HG03442 (cell line): Measurements from ENCODE around the gene IGHMBP2.

Experiments
- ATAC-seq: cut with Tn5 transposase; IDR thresholded peaks from one replicate; pipeline ENCODE4 v1.9.1; 2021; ENCODE audit warnings: mild to moderate bottlenecking, moderate library complexity; ENCODE audit not compliant: unreplicated experiment

IGHMBP2 gene

DNA sequence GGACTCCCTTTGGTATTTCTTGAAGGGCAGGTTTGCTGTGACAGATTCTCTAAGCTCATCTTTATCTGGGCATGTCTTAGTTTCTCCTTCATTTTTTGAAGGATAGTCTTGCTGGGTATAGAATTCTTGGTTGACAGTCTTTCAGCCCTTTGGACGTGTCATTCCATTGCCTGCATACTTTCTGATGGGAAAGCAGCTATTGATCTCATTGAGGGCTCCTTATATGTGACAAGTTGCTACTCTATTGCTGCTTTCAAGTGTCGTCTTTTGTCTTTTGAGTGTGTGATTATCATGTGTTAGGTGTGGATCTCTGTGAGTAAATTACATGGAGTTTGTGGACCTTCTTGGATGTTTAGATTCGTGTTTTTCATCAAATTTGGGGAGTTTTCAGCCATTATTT is 21.9 kb downstream of the IGHMBP2 start:
- ATAC-seq: no peak

DNA sequence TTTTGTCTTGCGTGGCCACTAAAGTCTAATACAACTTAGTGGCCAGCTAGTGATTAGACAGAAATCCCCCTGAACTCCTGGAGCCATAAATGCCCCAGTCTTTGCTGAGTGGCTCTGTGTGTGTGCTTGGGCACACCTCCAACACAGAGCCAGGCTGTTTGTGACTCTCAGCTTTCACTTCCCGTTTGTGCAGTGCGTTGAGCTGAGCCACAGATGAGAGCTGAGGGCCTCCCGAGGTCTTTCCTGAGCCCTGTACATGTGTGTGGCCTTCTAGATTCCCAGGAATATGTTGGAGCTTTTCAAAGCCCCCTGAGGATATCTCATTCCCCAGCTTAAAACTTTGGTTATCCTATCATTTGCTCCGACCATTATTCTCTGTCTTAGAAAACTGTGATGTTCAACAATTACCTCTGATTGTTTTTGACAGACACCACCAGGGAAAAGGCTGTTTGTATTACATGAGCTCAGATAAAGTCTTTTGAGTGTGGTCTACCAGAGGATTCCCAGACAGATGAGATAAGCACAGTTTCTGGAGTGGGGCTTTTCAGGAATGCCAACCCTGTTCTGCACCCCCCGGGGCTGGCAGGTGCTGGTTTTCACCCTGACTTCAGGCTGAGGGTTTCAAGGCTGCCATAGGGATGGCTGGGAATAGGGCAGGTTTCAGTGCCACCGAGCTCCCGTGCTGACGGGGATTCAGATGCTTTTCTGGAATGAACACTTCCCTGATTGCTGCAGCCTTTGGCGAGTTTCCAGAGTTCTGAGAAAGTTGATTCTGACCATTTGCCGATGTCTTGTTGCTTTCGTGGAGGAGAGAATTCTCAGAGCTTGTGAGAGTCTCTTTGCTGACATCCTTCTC is 23.8 kb downstream of the IGHMBP2 start:
- ATAC-seq: no peak

DNA sequence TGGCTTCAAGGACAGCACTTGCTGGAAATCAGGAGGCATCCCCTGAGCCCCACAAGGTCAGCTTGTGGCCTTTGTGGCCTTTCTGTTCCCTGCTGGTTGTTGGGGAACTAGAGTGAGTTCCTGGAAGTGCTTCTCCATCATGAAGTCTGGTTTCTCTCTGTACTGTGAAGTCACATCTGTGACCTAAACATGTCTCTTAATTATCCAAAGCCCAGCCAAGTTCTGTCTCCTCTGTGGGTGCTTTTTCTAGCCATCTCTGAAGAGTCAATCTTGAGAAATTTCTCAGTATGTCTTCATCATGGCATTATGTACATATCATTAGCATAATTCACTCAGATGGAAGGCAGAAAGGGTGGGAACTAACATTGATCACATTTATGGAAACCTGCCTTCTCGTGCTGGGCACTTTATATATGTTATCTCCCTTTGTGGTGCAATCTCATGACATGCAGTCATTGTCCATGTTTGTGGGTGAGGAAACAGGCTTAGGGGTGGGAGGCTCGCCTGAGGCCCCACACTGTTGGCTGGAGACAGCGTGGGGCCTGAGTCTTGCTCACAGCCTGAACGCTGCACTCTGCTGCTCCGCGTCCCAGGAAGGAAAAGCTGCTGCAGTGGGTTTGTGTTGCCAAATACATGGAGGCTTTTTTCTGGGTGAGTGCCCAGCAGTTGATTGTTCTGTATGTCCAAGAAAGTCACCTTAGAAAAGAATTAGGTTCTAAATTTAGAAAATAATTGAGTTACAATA is 24.6 kb downstream of the IGHMBP2 start:
- no peak for ATAC-seq

GRCh38 chr11:68929135-68929534 is 25.4 kb downstream of the IGHMBP2 start:
- no peak for ATAC-seq

GRCh38 chr11:68929706-68930570 is 26.2 kb downstream of the IGHMBP2 start:
- no peak for ATAC-seq

DNA sequence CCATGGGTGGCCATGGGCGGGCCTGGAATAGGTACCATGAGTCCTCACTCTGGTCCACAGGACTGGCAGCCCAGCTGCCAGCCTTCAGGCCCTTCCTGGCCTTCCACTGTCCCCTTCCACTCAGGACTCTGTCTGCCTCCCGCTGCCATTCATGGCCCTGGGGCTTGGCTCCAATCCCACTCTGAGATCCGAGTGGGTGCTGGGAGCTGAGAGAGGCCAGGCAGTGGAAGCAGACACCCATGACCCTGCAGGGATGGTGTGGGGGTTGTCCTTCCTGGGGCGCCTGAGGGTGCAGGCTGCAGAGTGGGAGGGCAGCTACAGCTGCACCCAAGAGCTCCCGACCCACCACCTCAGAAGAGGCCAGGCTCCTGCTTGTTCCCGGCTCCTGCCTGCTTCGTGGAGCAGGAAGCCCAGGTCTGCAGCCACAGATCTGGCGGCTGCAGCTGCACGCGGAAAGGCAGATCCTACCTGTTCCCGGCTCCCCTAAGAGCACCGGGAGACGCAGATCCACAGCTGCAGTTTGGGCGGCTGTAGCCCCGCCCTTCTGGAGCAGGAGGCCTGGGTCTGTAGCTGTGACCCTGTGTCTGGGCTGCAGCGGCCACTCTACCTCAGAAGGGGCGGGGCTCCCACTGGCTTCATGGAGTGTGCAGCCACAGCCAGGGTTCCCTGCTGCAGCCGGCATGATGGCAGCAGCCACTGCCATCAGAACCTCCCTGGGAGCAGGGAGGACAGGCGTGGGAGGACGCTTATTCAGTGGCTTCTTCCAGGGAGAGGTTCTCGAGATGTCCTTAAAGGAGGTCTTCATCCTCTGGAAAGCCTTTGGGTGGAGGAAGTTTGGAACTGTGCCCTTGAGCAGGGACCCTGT is 27.5 kb downstream of the IGHMBP2 start:
- no peak for ATAC-seq

DNA sequence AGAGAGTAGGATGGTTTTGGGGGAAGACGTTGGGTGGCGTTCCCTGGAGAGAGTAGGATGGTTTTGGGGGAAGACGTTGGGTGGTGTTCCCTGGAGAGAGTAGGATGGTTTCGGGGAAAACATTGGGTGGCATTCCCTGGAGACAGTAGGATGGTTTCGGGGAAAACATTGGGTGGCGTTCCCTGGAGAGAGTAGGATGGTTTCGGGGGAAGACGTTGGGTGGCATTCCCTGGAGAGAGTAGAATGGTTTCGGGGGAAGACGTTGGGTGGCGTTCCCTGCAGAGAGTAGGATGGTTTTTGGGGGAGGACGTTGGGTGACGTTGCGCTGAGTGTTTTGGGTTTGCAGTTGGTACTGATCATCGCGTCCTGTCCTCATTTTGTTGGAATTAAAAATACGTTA is 28.2 kb downstream of the IGHMBP2 start:
- ATAC-seq: no peak

DNA sequence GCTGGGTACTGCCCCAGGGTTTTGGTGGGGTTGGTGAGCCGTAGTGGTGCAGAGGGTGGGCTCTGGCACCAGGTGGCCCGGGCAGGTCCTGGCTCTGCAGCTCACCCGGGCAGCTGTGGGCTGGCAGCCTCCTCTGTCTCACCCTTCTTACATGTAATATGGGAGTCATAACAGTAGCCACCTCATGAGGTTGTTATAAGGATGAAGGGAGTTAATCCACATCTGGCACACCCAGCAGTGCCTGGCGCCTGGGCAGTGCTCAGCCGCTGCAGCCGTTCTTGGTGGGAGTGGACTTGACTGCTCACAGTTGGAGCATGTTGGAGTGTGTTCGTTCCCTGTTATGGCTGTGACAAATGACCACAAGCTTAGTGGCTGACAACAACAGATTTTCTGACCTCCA is 28.7 kb downstream of the IGHMBP2 start:
- no peak for ATAC-seq

- no peak for ATAC-seq
These were observed 29.4 kb downstream of the IGHMBP2 start for GRCh38 chr11:68932933-68933577.

GRCh38 chr11:68933605-68934320 is 30.1 kb downstream of the IGHMBP2 start:
- no peak for ATAC-seq

- ATAC-seq: no peak
These were observed 30.6 kb downstream of the IGHMBP2 start for GRCh38 chr11:68934321-68934645.

GRCh38 chr11:68934666-68935065 is 31.0 kb downstream of the IGHMBP2 start:
- ATAC-seq: no peak

GRCh38 chr11:68935066-68935465 is 31.4 kb downstream of the IGHMBP2 start:
- no peak for ATAC-seq

GRCh38 chr11:68935516-68936357 is 32.0 kb downstream of the IGHMBP2 start:
- ATAC-seq: no peak

GRCh38 chr11:68936358-68936636 is 32.6 kb downstream of the IGHMBP2 start:
- ATAC-seq: no peak

- ATAC-seq: no peak
These were observed 33.3 kb downstream of the IGHMBP2 start for GRCh38 chr11:68936676-68937620.

DNA sequence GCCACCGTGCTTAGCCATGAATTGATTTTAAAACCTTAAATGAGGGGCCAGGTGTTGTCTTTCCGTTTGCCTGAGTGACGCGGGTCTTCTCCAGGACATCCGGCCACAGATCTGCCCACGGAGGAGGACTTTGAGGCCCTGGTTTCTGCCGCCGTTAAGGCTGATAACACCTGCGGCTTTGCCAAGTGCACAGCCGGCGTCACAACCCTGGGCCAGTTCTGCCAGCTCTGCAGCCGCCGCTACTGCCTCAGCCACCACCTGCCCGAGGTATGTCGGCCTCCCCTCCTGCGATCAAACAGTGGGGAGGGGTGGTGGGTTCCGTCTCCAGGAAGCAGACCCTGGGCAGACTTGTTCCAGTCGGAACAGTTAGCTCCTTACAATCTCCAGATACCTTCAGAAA is 34.4 kb downstream of the IGHMBP2 start:
- ATAC-seq: no peak
